Esophagus mucosa (tissue), 1 donor: ENCODE results near the gene PLK5. TPM values are rescaled to one million over a fixed set of nuclear protein-coding genes. Genes with fewer than 3 reads are reported as not detected.
"Not testable (repeated sequence)": the region's sequence is repeated elsewhere in the genome, so short reads cannot be mapped to it uniquely, and the experiment has no call there.

Experiments used
- ATAC-seq: fragments of 200-7000 bp; cut with Tn5 transposase; one replicate; pipeline ENCODE4 v1.9.1; 2020
- total RNA-seq: library from RNA; stranded (reverse); gene quantifications from one replicate; pipeline ENCODE4 v1.2.4, GENCODE V29; 2023
- donor health status: DM: yes; HTN: yes; CAD: no.

PLK5 gene
- total RNA-seq, 1 donor from 2014 or later: not detected

DNA sequence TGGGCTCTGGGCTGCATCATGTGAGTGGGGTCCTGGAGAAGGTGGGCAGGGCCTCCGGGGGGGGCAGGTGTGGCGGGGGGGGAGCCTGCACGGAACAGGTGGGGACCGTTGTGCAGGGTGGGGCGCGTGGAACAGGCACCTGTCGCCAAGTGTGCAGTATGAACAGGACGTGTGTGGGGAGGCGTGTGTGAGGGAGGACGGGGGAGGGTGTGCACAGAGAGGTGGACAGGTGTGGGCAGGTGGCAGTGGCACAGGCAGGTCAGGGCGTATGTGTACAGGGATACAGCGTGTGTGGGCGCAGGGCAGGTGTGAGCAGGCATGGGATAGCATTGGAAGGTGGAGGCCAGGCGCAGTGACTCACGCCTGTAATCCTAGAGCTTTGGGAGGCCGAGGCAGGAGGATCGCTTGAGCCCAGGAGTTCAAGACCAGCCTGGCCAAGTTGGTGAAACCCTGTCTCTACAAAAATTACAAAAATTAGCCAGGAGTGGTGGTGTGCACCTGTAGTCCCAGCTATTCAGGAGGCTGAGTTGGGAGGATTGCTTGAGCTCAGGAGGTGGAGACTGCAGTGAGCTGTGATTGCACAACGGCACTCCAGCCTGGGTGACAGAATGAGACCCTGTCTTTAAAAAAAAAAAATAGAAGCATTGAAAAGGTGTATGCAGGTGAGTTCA is 3.2 kb downstream of the PLK5 start:
- peak; percentile 75 for ATAC-seq

DNA sequence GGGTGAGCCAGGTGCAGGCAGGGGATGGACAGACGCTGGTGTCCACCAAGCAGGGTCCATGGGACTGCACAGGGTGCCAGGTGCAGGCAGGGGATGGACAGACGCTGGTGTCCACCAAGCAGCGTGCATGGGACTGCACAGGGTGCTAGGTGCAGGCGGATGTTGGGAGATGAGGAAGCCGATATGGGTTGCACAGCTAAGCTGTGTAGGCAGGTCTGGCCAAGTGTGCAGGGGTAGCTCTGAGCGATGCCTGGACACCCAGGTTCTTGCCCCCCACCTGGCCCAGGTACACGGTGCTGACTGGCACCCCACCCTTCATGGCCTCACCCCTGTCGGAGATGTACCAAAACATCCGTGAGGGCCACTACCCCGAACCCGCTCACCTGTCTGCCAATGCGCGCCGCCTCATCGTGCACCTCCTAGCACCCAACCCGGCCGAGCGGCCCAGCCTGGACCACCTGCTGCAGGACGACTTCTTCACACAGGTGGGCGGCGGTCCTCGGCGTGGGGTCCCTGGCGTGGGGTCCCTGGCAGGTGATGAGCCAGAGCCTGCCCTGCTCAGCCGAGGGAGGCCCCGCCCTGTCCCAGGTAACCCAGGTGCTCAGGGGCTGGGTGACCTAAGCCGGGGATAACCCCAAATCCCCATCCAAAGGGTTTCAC is 3.9 kb downstream of the PLK5 start:
- no peak for ATAC-seq

DNA sequence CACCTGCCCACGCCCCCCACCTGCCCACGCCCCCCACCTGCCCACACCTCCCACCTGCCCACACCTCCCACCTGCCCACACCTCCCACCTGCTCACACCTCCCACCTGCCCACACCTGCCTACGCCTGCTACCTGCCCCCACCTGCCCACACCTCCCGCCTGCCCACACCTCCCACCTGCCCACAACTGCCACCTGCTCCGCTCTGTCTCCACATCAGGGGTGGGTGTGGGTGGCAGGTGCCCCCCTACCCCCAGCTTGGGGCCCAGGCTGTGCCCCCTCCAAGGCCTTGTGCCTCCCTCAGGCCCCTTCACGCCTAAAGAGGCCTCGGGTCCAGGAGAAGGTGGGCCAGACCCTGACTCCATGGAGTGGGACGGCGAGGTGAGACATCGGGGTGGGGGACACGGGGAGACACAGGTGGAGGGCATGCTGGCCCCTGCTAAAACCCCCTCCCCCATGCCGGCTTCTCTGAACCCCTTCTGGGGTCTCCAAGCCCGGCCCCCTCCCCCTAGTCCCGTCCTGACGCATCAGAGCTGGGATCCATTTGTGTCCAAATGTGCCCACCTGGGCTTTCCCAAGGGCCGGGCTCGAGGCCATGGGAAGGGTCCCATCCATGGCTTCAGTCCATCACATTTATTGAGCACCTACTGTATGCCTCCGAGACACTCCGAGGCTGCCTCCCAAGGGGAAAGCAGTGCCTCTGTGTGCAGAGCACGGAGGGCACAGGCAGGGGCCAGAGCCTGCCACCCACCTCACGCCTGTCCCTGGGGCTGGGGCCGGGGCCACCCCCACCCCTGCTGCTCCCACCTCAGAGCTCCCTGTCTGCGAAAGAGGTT is 4.9 kb downstream of the PLK5 start:
- no peak for ATAC-seq

GRCh38 chr19:1529430-1529816 is 5.5 kb downstream of the PLK5 start:
- no peak for ATAC-seq

DNA sequence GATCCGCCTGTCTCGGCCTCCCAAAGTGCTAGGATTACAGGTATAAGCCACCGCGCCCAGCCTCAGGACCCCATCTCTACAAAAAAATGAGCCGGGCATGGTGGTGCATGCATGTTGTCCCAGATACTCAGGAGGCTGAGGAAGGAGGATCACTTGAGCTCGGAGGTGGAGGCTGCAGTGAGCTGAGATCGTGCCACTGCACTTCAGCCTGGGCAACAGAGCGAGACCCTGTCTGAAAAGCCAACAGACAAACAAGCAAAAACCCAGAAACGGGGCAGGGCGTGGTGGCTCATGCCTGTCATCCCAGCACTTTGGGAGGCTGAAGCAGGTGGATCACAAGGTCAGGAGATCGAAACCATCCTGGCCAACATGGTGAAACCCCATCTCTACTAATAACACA is 7.0 kb downstream of the PLK5 start:
- not testable (repeated sequence) for ATAC-seq

DNA sequence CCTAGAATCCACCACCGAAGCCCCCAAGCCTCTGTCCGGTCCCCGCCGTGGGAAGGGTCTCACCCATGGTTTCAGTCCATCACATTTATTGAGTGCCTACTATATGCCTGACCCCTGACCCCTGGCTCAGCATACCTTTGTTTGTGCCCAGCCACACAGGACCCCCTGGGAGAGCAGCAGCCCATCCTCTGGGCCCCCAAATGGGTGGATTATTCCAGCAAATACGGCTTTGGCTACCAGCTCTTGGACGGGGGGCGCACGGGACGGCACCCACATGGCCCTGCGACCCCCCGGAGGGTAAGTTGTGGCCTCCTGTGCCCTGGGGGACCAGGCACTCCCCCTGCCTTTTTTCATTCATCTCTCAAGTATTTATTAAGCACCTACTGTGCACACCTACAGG is 7.7 kb downstream of the PLK5 start:
- ATAC-seq: no peak

DNA sequence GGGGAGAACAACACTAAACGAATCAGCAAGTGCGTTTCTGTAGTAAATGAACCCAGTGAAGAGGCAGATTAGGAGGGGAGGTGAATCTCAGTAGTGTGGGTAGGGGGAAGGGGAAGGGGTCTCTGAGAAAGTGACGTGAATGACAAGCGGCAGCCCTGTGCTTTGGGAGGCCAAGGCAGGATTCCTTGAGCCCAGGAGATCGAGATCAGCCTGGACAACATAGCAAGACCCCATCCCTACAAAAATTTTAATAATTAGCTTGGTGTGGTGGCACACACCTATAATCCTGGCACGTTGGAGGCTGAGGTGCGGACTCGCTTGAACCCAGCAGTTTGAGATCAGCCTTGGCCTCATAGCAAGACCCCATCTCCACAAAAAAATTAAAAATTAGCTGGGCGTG is 8.1 kb downstream of the PLK5 start:
- ATAC-seq: no peak

DNA sequence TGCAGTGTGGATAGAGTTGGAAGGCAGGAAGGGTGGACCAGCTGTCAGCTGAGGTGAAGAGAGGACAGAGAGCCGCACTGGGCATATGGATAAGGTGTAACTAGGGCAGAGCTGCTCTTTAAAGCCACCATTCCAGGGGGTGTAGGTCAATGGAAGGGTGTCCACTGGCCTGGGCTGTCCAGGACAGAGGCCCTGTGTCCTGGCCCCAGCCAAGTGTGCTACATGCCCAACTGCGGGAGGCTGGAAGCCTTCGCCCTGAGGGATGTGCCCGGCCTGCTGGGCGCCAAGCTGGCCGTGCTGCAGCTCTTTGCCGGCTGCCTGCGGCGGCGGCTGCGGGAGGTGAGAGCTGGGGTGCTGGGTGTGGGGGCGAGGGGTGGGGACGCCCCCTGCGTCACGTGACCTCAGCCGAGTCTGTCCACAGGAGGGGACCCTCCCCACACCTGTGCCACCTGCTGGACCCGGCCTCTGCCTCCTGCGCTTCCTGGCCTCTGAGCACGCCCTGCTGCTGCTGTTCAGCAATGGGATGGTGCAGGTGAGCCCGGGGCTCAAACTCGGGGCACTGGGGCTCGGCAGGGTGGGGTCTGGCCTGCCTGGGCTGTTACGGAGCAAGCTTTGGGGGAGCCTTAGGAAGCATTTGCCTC is 9.8 kb downstream of the PLK5 start:
- ATAC-seq: peak; percentile 45

DNA sequence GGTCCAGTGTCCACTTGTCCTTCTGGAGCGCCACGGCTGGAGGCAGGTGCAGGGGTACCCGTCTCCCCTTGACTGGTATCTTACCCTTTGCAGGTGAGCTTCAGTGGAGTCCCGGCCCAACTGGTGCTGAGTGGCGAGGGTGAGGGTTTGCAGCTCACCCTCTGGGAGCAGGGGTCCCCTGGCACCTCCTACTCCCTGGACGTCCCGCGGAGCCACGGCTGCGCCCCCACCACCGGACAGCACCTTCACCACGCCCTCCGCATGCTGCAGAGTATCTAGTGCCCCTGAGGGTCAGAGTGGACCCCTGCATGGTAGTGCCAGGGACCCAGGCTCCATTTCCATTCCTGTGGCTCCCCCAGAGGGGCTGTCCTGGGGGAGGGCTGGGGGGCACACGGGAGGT is 11.1 kb downstream of the PLK5 start:
- no peak for ATAC-seq

- not testable (repeated sequence) for ATAC-seq
Observed at GRCh38 chr19:1535699-1536098, 11.8 kb downstream of the PLK5 start.

DNA sequence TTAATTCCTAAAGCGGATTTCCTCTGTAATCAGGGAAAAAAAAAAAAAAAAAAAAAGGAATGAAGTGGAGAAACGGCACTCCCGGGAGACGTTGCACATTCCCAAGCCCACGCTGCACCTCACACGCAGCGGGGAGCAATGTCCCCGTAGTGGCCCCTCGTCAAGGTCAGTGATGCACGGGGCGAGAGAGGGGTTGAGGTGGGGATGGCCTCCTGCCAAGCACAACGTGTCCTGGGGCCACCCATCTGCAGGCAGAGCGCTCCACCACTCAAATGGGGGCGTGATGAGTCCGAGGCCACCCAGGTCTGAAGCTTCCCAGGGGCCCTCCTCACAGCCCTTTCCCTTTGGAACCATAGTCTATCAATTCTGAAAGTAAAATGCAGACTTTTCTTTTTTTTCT is 15.1 kb downstream of the PLK5 start:
- peak; percentile 31 for ATAC-seq

- ATAC-seq: not testable (repeated sequence)
Observed at GRCh38 chr19:1539749-1540148, 15.9 kb downstream of the PLK5 start.

DNA sequence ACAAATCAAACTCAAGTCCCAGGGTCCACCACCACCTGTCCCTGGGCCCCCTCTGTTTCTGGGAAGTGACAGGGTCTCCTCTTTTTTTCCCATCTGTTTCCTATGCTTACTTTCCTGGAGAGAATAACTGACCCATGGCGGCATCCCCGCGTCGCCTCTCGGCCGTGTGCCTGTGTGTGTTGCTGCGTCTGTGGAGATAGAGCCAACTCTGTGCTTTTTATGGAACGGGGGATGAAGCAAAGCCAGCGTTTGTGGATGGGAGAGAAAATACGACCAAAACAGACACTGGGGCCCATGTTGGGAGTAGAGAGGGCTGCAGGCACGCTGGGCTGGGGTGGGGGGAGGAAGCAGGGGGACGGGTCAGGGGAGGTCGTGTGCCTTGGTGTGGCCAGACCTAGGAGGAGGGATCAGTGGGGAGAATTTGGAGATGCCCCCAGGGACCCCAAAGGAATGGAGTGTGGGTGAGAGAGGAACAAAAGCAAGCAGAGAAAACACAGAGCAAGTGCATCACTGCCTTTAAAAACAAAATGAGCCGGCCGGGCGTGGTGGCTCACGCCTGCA is 16.6 kb downstream of the PLK5 start:
- ATAC-seq: no peak

- ATAC-seq: no peak
Observed at GRCh38 chr19:1549332-1549945, 25.6 kb downstream of the PLK5 start.

DNA sequence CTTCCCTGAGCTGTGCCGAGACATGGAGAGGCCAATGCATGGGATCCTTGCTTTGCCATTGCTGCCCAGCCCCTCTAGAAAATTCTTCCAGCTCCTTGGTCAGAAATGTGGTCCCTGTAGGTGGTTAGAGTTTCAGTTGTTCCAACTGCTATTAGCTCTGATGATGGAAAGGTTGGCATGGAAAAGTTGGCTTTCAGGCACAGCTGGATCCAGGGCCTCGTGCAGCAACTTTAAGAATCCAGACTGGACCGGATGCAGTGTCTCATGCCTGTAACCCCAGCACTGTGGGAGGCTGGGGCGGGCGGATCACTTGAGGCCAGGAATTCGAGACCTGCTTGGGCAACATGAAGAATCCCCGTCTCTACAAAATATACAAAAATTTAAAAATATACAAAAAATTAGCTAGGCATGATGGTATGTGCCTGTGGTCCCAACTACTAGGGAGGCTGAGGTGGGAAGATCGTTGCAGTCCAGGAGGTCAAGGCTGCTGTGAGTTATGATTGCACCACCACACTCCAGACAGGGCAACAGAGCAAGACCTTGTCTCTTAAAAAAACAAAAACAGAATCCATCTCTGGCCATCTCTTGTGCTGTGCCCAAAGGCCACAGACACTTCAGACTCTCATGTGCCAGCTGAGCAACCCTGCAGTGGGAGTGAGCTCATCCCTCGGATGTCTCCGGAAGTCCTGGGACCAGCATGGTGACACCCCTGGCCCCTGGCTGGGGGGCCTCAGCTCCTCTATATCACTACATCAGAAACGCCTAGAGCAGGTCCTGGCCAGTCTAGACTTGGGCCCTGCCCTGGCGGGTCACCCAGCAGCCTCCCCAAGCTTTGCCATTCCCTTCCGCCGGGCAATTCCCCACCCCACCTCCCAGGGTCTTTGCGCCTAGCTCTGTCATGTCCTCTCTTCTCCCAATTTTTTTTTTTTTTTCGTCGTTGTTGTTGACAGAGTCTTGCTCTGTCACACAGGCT is 27.5 kb downstream of the PLK5 start:
- no peak for ATAC-seq

DNA sequence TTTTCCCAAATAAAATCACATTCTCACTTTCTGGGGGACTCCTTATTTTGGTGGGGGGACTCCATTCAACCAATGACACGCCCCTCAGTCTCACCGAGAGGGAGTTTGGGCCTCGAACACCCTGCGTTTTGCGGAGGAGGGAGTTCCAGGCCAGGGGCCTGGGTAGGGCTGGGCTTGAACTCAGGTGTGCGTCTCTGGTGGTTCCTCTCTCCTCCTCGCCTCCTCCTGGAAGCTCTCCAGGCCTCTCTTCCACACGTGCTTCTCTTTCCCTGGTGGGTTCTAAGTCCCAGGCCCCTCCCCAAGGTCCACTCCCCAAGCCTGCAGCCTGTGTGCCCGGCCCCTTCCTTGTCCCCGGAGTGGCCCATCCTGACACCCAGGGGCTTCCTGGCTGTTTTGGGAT is 29.5 kb downstream of the PLK5 start:
- no peak for ATAC-seq

- ATAC-seq: no peak
Observed at GRCh38 chr19:1554968-1555367, 31.1 kb downstream of the PLK5 start.

DNA sequence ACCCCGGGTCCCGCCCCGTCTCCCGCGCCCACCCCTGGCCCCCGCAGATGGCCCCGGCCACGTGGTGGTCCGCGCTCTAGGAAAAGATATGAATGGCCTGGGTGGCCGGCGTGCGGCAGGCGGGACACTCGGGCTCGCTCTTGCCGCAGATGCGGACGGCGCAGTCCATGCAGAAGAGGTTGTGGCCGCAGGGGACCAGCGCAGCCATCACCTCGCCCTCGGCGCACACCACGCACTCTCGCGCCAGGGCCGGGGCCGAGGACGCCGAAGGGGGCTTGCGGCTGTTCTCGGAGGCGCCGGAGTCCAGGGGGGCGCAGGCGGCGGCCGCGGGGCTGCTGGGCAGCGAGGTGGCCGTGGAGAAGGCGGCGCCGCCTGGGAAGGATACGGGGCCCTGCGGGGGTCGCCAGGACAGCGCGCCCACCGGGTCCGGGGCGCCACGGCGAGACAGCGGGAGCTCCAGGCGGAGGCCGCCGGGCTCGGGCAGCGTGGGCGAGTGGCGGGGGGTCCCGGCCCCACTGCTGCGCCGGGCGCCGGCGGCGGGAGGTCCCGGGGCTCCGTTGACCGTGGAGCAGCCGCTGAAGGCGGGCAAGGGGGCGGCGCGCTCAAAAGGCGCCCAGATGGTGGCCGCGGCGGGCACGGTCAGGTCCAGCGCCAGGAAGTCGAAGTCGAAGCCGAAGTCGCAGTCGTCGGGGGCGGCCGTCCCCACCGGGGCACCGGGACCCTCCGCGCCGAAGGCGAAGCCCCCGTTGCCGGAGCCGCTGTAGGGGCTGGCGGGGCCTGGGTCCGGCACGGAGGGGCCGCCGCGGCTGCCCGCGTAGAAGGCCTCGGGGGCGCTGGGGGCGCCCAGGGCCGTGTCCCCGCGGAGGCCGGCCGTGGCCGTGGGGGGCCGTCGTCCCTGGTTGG is 31.9 kb downstream of the PLK5 start:
- no peak for ATAC-seq

DNA sequence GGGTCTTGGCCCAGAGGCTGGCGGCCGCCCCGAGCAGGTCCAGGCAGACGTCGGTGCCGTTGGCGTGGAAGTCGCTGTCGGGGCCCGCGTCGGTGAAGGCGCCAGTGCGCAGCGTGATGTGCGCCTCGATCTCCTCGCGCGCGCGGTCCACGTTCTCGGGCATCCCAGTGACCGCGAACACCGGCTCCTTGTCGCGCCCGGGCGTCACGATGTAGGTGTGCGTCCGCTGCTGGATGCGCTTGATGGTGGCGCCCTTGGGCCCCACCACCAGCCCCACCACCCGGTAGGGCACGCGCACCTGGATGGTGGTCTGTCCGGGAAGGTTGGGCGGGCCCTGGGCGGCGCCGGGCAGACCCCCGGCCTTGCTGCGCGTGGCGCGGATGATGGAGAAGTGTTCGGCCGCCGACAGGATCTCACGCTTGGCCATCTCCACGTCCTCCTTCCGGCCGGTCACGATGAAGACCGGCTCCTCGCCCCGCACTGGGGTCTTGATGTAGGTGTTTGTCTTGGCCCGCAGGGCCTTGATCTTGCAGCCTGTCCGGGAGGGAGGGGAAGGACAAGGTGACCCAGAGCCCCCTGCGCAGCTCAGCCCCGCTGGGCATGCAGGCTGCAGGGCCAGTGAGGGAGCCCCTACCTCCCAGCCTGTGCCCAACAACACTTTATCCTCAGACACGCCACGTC is 32.7 kb downstream of the PLK5 start:
- no peak for ATAC-seq
